NCI-H1694 treated with DMSO at 0.1 percent for 48 hours (cell line): ENCODE results near the gene ABRACL.
"Not testable (repeated sequence)": the region's sequence is repeated elsewhere in the genome, so short reads cannot be mapped to it uniquely, and the experiment has no call there.

Experiments used
- DNase-seq: peaks from one replicate; lab custom pipeline; 2025; lab: John Stamatoyannopoulos, UW

Gene ABRACL, protein sequence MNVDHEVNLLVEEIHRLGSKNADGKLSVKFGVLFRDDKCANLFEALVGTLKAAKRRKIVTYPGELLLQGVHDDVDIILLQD

DNA sequence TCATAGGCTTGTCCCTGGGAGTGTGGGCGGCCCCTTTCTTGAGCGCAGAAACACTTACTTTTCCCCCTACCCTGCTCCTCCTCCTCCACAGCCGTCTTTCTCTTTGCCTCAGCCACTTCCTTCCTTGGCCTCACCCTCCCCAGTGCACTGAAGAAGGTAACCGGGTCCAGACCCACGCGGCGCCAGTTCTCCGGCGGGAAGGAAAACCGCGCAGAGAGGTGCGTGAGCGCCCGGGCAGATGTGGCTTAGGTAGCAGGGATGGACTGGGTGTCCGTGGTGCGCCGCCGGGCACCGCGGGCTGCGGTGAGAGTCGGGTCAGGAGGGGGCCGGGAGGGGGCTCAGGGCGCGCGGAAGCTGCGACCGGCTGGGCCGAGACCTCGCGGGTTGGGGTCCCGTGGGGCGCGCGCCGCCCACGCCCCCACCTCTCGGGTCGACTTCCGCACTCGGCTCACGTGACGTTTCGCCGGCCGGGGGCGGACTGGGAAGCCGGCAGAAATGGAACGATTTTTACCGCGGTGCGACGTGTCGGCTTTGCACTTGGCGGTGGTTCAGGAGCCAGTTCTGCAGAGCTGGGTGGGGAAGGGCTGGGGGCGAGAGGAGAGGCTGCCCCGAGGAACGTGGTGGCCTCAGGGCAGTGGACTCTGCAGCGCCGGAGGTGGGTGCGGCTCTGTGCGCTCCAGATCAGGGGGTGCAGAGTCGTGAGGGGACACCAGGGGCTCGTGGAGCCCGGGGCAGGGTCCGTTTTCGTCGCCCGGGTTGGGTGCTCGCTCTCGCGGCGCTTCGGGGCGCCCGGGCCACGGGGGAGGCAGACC, at the start of gene ABRACL:
TSS of gene ABRACL (plus strand) at position 88 of the 812 bp plus-strand sequence. CDS start 5,416 bp downstream, outside the sequence.
- DNase-seq, result peak; percentile 31

DNA sequence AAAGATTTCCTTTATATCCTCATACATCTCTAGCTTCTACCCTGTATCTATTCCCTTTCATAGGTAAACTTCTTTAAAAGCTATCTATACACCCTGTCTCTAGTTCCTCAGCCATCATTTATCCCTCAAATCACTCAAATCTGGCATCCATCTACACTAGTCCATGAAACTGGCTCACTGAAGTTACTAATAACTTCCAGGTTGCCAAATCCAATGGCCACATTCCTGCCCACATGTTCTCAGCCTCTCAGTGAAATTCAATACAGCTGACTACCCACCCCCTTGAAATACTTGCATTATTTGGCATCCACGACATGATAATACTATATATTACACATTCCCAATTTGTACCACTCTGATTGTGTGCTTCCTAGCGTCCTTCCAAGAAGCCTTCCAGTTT, 49.2 kb upstream of the ABRACL start:
- DNase-seq, result no peak

DNA sequence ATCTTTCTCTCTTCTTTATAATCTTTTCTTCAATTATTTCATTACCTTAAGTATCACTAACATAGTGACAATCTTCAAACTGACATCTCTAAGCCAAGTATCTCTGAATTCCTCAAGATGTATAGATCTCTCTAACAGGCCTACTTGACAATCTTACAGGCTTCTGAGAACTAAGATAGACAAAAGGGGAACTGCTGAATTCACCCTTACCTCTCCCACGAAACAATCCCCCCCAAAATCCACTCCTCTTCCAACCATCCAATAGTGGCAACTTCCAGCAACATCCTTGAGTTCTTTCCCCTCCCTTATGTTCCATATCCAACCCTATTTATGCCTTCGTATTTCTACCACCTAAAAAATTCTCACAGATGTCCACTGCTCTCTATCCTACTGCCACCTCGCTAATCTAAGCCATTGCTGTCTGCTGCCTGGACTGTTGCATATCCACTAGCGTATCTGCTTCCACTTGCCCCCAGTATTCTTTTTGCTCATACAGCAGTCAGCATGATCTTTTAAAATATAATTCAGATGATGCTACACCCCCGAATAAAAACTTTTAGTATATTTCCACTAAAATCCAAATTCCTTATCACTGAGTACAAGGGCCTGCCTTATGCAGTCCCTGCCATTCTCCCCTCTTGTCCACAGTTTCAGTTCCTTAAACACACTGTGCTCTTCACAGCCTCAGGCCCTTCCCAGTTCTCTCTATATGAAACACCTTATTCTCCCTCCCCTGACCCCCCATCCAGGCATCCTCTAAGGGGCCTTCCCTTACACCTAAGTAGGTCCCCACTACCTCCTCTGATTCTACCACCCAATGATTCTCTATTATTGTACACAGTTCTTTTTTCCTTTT, 48.5 kb upstream of the ABRACL start:
- no peak for DNase-seq

DNA sequence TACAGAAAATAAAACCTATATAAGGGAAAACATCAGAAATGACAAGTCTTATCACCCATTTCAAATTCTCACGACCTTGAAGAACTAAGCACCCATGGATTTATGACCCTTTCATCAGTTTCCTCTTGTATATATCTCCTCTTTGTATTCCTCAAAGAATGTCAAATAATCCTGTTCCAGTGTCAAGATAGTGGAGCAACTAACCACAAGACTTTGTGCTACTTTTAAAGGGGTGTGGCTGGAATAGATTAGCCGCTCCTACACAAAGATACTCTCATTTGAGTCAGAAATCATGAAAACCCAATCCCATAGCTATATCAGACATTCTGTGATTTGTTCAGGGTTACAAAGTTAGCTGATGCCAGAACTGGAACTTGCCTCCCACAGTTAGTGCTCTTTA, 47.1 kb upstream of the ABRACL start:
- DNase-seq, result no peak

DNA sequence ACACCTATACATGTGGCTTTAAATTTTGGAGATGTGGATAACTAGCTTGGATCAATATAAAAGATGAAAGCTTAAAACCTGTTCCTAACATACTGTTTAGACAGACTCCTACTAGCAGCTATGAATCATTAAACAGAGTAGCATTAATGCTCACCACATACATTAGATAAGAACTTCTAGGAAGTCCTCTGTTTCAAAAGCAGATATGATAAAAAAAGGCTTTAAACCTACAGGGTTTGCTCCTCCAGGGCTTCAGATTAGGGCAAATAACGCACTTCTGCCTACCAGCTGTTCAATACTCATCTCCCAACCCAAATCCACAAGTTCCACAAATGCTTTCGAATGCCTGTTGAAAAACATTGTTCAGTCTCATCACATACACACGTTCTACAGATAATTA, 42.0 kb upstream of the ABRACL start:
- no peak for DNase-seq

DNA sequence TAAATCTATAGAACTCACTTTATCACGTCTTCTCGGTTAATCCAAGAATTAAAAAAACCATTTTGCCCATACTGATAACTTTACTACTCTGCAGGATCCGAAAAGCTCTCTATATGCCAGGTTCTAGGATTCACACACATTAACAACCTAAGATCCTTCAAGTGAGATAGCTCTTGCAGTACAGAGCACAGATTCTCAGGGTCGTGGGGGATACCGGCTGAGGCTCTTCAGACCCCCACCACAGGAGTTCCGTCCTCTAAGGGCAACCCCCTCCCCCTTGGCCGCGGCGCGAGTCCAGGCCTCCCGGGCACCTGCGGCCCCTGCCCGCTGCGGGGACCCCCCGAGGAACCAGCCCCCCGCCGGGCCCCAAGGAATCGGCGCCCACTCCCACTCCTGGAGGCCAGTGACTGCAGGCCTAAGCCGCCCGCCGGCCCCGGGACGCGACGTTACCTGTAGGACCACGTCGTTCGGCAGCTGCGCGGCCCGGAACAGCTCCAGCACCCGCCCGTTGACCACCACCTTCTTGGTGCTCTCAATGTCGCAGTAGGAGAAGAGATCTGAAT, 41.4 kb upstream of the ABRACL start:
- no peak for DNase-seq

DNA sequence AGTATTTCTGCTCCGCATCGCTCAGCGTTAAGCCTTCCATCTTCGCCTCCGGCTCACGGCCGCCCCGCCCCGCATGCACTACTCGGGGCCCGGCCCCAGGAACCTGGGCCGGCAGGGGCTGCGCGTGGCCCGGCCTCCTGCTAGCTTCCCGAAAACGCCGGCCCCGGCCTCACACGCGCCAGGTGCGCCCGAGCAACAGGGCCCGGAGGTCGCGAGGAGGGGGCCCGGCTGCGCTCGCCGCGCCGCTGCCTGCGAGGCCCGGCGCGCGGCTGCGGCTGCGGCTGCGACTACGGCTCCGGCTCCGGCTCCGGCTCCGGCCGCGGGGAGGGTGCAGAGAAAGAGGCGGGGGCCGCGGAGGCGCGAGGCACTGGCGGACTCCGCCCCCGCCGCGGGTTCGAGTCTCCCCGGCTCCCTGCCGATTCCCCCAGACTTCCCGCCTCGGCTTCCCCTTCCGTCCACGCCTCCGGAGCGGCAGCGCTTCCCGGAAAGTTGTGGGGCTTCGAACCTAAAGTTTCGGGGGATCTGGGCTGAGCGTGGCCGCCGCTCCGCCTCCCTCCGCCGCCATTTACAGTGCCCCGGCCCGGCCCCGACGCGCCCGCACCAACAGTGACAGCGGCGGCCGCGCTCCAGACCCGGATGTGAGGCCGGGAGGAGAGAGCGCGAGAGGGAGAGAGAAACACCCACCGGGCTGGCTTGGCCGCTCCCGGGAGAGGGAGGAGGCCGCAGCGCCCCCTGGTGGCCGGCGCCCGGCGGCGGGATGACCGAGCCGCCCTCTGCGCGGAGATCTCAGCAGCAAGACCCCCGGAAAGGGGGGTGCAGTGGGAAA, 40.7 kb upstream of the ABRACL start, which contains the start of gene REPS1:
TSS of gene REPS1 (minus strand) at position 611 of the 826 bp plus-strand sequence. CDS start at position 40, 571 bp downstream.
- peak; percentile 83 for DNase-seq

DNA sequence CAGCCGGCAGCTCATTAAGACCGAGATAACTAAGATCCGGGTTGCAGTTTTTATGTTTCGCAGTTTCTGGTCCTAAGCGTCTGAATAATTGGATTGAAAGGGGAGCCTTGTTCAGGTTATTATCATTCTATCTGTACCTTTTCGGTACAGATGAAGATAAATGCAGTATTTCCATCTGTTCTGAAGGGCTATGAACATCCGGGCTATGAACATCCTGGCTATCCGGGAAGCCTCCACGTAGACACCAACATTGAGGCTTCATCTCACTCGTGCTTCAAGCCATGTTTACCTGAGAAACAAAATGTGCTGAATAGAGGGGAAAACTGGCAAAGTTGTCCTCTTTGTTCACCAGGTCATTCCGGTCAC, 40.1 kb upstream of the ABRACL start:
- no peak for DNase-seq

DNA sequence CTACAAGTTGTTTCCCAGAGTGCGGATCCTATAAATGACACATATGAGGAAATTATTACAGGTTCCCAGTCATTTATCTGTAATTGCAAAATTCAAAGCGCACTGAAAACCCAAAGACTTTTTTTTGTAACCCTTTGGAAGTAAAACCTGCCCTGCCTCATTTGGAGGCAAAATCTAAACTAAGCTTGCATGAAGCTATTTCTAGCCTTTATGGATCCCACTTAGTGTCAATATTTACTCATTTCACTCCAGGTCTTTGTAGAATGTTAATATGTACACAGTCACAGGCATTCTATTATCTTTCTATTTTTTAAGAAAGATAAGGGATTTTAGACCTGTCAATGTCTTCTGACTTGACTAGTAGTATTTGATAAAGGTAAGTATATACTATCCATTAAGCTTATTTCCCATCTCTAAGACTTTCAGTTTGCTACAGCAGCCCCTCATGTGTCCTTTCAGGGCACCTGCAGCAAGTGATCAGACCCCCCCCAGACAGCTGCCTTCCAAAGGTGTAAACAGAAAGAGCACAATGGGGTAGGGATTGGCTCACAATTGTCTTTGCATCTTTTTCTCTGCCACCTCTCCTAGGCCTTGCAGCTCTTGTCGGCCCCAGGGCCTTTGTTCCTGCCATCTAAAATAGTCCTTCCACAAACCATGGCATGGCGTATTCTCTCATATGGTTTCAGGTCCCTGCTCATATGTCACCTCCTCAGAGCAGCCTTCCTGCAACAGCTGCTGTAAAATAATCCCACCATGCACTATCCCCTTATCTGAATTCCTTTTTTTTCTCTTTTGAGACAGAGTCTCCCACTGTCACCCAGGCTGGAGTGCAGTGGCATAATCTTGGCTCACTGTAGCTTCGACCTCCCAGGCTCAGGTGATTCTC, 39.2 kb upstream of the ABRACL start:
- no peak for DNase-seq

DNA sequence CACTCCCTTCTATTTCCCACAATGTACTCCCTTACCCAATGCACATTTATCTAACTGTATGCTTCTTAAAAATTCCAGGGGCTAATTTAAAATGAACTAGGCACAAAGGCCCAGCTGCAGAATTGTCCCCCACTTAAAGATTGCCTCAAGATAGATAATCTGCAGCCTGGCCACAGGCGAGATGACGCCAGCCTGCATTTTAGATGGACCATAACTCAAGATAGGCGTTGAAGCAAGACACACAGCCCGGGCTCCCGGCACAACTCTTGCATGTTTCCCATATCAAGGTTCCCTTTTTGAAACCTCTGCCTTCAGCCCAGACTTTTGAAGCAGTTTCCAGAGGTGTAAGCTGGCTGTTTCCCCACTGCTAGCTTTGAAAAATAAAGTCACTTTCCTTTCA, 37.3 kb upstream of the ABRACL start:
- no peak for DNase-seq

DNA sequence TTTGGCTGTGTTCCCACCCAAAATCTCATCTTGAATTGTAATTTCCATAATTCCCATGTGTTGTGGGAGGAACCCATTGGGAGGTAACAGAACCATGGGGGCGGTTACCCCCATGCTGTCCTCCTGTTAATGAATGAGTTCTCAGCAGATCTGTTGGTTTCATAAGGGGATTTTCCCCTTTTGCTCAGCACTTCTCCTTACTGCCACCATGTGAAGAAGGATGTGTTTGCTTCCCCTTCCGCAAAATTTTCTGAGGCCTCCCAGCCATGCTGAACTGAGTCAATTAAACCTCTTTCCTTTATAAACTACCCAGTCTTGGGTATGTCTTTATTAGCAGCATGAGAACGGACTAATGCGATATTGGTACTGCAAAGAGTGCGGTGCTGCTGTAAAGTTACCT, 35.6 kb upstream of the ABRACL start:
- DNase-seq, result not testable (repeated sequence)

DNA sequence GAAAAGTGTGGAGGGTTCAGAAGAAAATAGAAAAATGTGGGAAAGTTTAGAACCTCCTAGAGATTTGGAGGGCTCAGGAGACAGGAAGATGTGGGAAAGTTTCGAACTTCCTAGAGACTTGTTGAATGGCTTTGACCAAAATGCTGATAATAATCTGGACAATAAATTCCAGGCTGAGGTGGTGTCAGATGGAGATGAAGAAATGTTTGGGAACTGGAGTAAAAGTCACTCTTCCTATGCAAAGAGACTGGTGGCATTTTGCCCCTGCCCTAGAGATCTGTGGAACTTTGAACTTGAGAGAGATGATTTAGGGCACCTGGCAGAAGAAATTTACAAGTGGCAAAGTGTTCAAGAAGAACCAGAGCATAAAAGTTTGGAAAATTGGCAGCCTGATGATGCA, 35.1 kb upstream of the ABRACL start:
- not testable (repeated sequence) for DNase-seq

DNA sequence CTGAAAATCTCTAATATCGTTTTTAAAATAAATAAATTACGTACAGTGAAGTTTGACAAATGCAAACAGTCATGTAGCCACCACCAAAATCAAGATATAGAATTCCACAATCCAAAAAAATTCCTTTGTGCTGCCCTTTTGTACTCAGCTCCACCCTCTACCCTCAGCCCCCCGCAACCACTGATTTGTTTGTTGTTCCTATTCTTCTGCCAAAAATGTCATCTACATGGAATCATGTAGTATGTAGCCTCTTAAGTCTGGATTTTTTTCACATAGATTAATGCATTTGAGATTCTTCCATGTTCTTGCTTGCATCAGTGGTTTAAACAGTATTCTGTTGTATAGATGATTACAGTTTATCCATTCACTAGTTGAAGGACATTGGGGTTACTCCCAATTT, 32.0 kb upstream of the ABRACL start:
- no peak for DNase-seq

DNA sequence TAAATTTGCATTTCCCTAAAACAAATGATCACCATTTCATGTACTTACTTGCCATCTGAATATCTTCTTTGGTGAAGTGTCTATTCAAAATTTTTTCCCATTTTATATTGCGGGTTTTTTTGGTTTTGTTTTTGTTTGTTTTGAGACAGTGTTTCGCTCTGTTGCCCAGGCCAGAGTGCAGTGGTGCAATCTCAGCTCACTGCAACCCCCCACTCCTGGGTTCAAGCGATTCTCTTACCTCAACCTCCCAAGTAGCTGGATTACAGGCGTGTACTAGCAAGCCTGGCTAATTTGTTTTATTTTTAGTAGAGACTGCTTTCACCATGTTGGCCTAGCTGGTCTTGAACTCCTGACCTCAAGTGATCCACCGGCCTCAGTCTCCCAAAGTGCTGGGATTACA, 31.4 kb upstream of the ABRACL start:
- DNase-seq, result no peak

DNA sequence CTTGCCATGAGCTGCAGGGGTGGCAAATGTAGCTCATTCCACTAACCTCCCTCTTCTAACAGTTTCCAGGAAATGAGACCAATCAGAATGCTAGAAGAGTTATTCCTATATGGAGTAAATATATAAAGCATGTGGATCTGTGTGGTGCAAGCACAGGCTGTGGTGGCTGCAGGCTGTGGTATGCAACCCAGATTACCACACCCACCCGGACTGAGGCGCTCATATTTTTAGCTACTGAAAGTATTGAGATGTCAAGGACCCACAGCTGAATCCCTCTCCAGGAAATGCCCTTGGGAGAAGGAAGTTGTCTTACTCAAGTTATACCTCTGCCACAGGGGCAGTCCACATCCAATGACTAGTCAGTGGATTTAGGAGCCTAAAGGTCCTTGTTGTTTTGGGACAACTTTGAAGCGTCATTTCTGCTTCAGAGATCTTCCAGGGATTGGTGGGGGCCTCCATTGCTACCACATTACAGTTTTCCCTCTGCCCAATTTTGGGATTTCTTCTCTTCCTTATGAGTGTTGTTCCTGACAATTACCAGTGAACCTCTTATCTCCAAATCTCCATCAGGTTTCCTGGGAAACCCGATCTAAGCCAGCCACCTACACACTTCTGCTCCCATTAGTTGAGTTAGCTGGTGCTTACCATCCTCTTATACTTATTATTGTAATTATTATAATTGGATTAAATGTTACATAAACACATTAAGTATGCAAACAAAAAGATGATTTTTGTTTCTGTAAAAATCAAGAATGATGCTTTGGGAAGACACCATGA, 28.4 kb upstream of the ABRACL start:
- no peak for DNase-seq

DNA sequence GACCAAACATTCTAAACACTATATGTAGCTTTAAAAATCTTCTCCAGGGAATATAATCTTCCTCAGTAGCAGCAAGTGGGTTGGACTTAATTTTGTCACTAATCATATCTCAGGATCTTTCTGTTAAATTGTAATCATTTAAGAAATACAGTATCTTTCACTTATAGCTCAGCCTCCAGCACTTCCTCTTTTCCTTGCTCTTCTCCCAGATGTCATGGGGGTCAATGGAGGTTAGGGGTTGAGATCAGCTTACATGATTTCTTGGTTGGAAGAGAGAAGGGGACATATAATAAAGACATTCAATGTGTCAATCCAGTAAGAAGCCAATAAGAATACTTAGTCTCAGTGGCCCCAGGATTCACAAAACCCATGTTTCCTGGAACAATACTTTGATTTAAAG, 24.8 kb upstream of the ABRACL start:
- no peak for DNase-seq

DNA sequence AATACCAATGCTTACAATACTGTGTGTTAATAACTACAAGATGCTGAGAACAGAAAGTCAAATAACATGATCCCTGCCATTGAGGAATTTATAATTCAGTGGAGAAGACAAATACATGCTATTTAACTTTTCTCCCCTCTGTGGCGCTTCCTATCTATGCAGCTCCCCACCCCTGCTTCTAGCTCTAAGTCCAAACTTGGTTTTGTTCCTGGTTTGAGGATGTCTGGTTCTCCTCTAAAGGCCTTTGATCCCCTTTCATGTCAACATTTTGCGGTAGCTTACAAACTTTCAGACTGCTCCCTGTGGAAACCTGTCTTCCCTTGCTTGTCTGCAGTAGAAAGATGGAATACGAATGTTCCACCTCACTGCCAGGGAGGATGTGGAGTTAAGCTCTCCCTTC, 22.1 kb upstream of the ABRACL start:
- no peak for DNase-seq

DNA sequence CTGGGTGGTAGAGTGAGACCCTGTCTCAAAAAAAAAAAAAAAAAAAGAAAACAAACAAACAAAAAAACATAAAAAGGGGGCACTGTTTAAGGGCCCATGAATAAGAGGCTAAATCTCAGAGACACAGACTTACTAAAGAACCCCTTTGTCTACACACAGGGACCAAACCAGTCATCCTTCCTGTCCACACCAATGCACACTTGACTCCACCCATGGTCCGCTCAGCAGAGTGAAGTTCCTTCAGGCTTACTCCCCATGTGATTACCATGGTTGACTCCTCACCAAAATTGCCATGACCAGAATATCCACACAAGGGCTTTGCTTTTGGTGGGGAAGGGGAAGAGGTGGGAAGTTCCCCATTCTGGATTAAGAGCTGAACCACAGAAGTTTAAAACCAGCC, 21.1 kb upstream of the ABRACL start:
- no peak for DNase-seq

DNA sequence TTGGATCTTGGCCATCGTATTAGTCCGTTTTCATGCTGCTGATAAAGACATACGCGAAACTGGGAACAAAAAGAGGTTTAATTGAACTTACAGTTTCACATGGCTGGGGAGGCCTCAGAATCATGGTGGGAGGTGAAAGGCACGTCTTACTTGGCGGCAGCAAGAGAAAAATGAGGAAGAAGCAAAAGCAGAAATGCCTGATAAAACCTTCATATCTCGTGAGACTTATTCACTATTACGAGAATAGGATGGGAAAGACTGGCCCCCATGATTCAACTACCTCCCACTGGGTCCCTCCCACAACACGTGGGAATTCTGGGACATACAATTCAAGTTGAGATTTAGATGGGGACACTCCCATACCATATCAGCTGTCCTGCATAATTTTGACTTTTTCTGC, 20.4 kb upstream of the ABRACL start:
- no peak for DNase-seq

DNA sequence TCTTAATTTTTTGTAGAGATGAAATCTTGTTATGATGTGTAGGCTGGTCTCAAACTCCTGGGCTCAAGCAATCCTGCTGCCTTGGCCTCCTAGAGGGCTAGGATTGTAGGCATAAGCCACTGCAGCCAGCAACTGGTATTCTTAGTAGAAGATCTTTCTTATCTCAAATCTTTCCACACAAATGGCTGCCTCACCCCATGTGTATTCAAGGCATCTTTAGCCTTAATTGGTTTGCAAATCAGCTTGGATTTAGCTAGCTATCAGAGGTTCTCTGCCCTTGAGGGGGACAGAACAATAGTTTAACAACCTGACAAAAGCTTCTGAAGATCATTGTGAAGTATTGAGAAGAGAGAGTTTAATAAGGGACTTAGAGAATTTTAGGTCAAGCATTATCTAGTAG, 17.9 kb upstream of the ABRACL start:
- DNase-seq, result no peak
